Bone marrow (tissue), 2 donors: Measurements from ENCODE around the gene HHLA2.

ENCODE experiments used
- DNase-seq, 2 donors: peaks; one replicate each; lab custom pipeline; 2025; lab: John Stamatoyannopoulos, UW

The HHLA2 gene

GRCh38 chr3:108300103-108300849, 3.9 kb downstream of the HHLA2 start:
- no peak for DNase-seq

- DNase-seq, result peak in 1 of 2 donors; percentile 49
Measured at GRCh38 chr3:108301695-108302404, 5.5 kb downstream of the HHLA2 start.

- no peak for DNase-seq
Measured at GRCh38 chr3:108302570-108302969, 6.2 kb downstream of the HHLA2 start.

GRCh38 chr3:108305484-108306172, 9.3 kb downstream of the HHLA2 start:
- DNase-seq, result no peak

GRCh38 chr3:108311797-108312196, 15.4 kb downstream of the HHLA2 start:
- peak in 1 of 2 donors; percentile 92 for DNase-seq

- DNase-seq, result no peak
Measured at GRCh38 chr3:108312656-108313055, 16.3 kb downstream of the HHLA2 start.

GRCh38 chr3:108315767-108316301, 19.5 kb downstream of the HHLA2 start:
- DNase-seq, result no peak

GRCh38 chr3:108319428-108320082, 23.2 kb downstream of the HHLA2 start:
- no peak for DNase-seq

GRCh38 chr3:108320746-108321350, 24.5 kb downstream of the HHLA2 start:
- no peak for DNase-seq

GRCh38 chr3:108322352-108322751, 26.0 kb downstream of the HHLA2 start:
- DNase-seq, result no peak

- no peak for DNase-seq
Measured at GRCh38 chr3:108324177-108324576, 27.8 kb downstream of the HHLA2 start.

- no peak for DNase-seq
Measured at GRCh38 chr3:108327168-108327567, 30.8 kb downstream of the HHLA2 start.

GRCh38 chr3:108328821-108329486, 32.6 kb downstream of the HHLA2 start:
- DNase-seq, result peak in 1 of 2 donors; percentile 20

GRCh38 chr3:108329508-108329907, 33.2 kb downstream of the HHLA2 start:
- no peak for DNase-seq

GRCh38 chr3:108329947-108330346, 33.6 kb downstream of the HHLA2 start:
- no peak for DNase-seq

GRCh38 chr3:108331792-108332191, 35.4 kb downstream of the HHLA2 start:
- no peak for DNase-seq

- DNase-seq, result no peak
Measured at GRCh38 chr3:108333961-108334360, 37.6 kb downstream of the HHLA2 start.

GRCh38 chr3:108334701-108335100, 38.4 kb downstream of the HHLA2 start:
- DNase-seq, result no peak

- no peak for DNase-seq
Measured at GRCh38 chr3:108338901-108339545, 42.7 kb downstream of the HHLA2 start.

GRCh38 chr3:108341911-108342310, 45.6 kb downstream of the HHLA2 start:
- DNase-seq, result no peak
